GM21576 (cell line): ENCODE measurements around the gene TMEM256.
"Not testable (repeated sequence)": the region's sequence is repeated elsewhere in the genome, so short reads cannot be mapped to it uniquely, and the experiment has no call there.

ENCODE experiments used
- ATAC-seq: cut with Tn5 transposase; IDR thresholded peaks from one replicate; pipeline ENCODE4 v1.9.1; 2021; ENCODE audit warnings: mild to moderate bottlenecking, moderate library complexity; ENCODE audit not compliant: unreplicated experiment

The TMEM256 gene

GRCh38 chr17:7384489-7385081, 19.3 kb downstream of the TMEM256 start:
- ATAC-seq, result no peak

DNA sequence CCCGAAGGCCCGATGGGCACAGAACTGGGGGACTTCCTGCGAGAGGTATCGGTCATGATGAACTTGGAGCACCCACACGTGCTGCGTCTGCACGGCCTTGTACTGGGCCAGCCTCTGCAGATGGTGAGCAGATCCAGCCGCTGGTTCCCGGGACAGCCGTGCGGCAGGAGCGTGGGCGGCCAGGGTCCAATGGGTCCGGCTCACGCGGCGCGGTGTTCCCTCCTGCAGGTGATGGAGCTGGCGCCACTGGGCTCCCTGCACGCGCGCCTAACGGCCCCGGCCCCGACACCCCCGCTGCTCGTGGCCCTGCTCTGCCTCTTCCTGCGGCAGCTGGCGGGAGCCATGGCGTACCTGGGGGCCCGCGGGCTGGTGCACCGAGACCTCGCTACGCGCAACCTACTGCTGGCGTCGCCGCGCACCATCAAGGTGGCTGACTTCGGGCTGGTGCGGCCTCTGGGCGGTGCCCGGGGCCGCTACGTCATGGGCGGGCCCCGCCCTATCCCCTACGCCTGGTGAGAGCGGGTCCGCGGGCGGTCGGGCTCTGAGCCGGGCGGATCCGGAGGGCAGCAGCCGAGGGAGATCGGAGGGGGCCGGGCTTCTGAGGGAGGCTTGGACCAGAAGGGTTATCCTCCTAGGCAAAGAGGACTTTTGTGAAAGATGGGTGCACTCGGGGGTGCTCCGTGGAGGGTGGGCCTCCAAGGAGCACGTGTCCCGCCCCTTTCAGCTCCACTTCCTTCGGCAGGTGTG, 20.0 kb downstream of the TMEM256 start:
- ATAC-seq, result no peak

DNA sequence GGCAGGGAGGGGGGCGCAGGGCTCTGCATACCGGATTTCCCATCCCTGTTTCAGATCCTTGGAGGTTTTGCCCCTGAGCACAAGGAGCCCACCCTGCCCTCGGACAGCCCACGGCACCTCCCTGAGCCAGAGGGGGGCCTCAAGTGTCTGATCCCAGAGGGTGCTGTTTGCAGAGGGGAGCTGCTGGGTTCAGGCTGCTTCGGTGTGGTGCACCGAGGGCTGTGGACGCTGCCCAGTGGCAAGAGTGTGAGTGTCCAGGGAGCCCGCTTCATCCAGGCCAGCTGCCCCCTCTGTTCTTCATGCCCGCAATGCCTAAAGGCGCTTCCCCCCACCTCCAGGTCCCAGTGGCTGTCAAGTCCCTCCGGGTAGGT, 20.5 kb downstream of the TMEM256 start:
- ATAC-seq, result no peak

DNA sequence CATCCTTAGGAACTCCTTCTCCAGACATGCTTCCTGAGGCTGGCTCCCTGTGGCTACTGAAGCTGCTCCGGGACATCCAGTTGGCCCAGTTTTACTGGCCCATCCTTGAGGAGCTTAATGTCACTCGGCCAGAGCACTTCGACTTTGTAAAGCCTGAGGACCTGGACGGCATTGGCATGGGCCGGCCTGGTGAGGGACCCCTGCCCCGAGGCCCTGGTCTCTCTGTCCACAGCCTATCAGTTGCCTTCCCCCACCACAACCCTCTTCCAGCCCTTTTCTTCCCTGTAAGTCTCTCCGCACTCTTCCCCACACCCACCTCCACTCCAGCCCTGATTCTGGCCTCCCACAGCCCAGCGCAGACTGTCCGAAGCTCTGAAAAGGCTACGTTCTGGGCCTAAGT, 21.0 kb downstream of the TMEM256 start:
- no peak for ATAC-seq

DNA sequence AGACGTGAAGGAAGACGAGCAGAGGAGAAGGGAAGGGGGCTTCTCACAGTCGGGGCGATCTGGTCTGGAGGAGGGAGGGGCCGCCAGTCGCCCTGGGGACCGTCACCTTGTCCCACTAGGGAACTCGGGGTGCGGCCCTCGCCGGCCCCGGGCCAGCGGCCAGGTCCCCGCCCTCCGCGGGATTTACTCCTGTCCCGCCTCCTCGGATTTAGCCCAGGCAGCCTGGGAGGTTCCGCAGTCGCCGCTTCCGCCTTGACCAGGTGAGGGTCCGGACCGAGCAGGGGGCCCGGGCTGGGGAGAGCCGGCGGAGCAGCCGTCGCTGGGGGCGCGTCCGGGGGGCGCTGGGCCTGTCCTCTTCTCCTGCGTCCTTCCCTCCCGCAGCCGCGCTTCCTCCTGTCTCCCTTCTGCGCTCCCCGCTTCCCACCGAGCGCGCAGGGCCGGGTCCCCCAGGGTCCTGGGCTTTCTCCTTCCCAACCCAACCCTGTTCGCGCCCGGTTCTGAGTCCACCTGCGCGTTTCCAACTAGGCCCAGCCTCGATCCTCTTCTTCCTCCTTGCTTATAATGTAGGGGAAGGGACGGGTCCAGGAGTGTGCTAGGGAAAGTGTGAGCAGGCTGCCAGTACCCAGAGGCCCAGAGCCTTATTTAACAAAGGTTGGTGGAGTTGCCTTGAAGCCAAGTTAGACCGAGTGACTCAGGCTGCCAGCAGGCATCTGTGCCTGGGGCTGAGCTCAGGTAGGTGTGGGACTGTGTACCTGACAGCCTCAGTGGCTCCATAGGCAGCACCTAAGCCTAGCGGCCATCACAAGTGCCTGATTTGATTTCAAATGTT, 22.8 kb downstream of the TMEM256 start, which contains the start of gene TNK1:
TNK1 (plus strand) TSS at position 235 of the 829 bp plus-strand sequence. CDS start 1,838 bp downstream, outside the sequence.
- ATAC-seq, result no peak

GRCh38 chr17:7380321-7380720, 23.6 kb downstream of the TMEM256 start:
- no peak for ATAC-seq

DNA sequence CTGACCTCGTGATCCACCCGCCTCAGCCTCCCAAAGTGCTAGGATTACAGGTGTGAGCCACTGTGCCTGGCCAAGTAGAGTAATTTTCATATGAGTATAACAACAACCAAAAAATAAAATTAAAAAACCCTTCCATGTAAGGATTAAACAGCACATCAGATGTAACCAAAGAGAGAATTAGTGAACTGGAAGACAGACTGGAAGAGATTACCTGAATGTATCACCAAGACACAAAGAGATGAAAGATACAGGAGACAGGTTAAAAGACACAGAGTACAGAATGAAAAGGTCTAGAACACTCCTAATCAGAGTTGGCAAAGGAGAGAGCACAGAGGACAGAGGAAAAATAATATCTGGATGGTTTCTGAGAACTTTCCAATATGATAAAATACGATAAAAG, 24.8 kb downstream of the TMEM256 start:
- ATAC-seq, result no peak

GRCh38 chr17:7374353-7374752, 29.5 kb downstream of the TMEM256 start:
- ATAC-seq, result no peak

DNA sequence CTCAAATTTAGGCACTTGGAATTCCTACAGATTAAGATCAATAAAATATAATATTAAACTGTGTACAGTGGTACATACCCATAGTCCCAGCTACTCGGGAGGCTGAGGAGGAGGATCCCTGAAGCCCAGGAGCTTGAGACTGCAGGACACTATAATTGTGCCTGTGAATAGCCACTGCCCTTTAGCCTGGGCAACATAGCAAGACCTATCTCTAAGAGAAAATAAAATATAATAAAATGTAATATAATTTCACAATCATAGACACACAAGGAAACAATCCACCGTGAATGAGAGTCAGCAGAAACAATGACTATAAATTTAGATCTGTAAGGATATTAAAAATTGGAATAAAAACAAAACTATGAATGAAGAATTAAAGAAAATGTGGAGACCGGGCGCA, 33.0 kb downstream of the TMEM256 start:
- ATAC-seq, result no peak

- ATAC-seq, result no peak
These were observed 34.1 kb downstream of the TMEM256 start for GRCh38 chr17:7369825-7370224.

DNA sequence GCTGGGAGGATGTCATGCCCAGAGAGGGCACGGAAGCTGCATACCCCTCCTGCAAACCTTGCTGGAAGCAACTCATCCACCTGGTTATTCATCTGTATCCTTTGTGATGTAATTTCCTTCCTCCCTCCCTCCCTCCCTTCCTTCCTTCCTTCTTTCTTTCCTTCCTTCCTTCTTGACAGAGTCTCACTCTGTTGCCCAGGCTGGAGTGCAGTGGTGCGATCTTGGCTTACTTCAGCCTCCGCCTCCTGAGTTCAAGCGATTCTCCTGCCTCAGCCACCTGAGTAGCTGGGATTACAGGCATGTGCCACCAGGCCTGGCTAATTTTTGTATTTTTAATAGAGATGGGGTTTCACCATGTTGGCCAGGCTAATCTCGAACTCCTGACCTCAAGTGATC, 35.3 kb downstream of the TMEM256 start:
- not testable (repeated sequence) for ATAC-seq

- no peak for ATAC-seq
These were observed 35.8 kb downstream of the TMEM256 start for GRCh38 chr17:7367918-7368598.

- no peak for ATAC-seq
These were observed 36.8 kb downstream of the TMEM256 start for GRCh38 chr17:7367083-7367482.

DNA sequence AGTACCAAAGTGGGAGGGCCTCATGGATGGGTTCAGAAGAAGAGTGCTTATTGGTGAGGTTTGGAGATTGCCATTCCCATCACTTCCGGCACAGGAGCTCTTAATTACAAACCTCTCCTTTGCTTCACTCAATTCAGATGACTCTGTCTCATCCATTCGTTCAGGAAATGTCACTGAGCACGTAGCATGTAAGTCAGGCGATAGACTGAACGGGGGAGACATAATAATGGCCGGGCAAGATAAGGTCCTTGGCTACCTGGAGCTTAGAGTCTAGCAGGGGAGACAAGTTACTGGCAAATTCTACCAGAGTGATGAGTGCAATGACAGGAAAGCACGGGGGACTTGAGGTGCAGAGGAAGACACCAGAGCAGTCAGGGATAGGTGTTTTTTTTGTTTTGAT, 37.9 kb downstream of the TMEM256 start:
- not testable (repeated sequence) for ATAC-seq

DNA sequence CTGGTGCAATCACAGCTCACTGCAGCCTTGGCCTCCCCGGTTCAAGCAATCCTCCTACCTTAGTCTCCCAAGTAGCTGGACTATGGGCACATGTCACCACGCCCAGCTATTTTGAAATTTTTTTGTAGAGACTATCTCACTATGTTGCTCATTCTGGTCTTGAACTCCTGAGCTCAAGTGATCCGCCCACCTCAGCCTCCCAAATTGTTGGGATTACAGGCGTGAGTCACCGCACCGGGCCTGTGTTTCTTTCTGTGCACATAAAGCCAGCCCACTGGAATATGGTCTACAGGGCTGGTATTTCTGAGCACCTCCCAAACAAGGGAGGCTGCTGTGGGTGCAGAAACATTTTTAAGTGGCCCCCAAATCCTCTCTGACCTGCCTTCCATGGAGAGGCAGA, 40.6 kb downstream of the TMEM256 start:
- ATAC-seq, result no peak

DNA sequence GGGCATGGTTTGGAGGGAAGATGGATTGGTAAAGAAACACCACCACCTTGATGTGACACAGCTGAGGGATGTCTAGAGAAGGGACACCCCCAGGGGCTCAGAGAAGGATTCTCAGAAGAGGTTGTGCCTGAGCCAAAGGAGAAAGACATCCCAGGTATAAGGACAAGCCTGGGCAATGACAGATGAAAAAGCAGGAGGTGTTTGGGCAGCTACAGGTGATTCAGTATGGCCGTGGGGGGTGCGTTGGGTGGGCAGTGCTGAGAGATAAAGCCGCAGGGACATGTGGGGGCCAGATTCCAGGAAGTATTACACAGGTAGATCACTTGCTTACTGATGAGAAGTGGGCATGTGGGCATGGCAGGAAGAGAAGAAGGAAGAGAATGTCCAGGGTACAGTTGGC, 42.0 kb downstream of the TMEM256 start:
- ATAC-seq, result no peak

DNA sequence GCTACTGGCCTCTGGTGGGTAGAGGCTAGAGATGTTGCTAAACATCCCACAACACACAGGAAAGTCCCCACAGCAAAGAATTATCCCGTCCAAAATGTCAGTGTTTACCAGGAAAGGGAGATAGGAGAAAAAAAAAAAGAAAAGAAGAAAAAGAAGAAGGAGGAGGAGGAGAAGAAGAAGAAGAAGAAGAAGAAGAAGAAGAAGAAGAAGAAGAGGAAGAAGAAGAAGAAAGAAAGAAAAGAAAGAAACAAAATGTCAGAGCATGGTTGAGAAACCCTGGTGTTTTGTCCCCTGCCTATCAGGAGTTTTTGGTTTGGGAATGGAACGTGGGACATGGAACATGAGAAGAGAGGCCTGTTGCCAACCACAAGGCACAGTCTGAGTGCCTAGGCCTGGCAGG, 46.5 kb downstream of the TMEM256 start:
- ATAC-seq, result no peak

GRCh38 chr17:7356756-7357155, 47.1 kb downstream of the TMEM256 start:
- ATAC-seq, result no peak

DNA sequence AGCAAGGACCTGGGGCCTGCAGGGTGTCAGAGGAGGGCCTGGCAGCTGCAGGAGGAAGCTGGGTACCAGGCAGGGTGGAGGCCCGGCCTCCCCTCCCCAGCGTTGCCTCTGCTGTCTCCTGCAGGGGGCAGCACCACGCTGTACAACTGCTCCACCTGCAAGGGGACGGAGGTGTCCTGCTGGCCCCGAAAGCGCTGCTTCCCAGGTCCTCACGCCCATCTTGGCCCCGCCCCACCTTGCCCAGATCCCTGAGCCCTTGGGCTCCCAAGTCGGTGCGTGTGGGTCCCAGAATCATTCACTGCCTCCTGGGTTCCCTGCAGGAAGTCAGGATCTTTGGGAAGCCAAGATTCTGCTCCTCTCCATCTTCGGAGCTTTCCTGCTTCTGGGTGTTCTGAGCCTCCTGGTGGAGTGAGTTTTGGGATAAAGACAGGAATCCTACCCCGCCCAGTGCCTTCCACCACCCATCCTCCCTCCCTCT, 47.8 kb downstream of the TMEM256 start:
- ATAC-seq, result no peak

DNA sequence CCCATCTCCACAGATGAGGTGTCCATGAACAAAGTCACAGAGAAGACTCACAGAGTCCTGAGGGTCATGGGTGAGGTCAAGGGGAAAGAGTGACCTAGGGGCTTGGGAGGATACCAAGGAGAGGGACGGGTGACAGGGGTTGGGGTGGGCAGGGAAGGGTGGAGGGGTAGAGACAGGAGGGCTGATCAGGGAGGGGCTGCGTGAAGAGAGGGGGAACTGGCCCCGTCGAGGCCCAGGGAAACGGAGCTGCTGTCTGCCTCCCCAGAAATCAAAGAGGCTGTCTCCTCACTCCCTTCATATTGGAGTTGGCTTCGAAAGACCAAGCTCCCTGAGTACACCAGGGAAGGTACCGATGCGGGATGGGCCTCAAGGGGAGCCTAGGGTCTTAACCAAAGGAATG, 48.3 kb downstream of the TMEM256 start:
- ATAC-seq, result no peak

- no peak for ATAC-seq
These were observed 48.8 kb downstream of the TMEM256 start, which contains the start of gene TMEM95 for GRCh38 chr17:7355053-7355452. TMEM95 (plus strand) TSS chr17:7355156; CDS start chr17:7355205, 49 bp downstream.
